Endodermal cell (in vitro differentiated cells): Measurements from ENCODE around the gene PPP1R12B. TPM values are rescaled to one million over a fixed set of nuclear protein-coding genes. Genes with fewer than 3 reads are reported as not detected.

Experiments
- DNase-seq: peaks from one replicate; pipeline ENCODE4 v3.0.0-alpha.2; 2017
- H3K27ac ChIP-seq: 2 replicates; pipeline ENCODE4 v1.5.1; 2013; ENCODE audit warnings: mild to moderate bottlenecking, low read depth, low read length, moderate library complexity
- H3K27me3 ChIP-seq: 2 replicates; pipeline ENCODE4 v1.6.1; 2013; ENCODE audit warnings: mild to moderate bottlenecking, low read length, moderate library complexity; ENCODE audit not compliant: insufficient read depth, control insufficient read depth, poor library complexity, severe bottlenecking
- H3K36me3 ChIP-seq: 2 replicates; pipeline ENCODE4 v1.7.0; 2013; ENCODE audit warnings: mild to moderate bottlenecking, low read length, moderate library complexity; ENCODE audit not compliant: control insufficient read depth, insufficient read depth
- H3K4me1 ChIP-seq: one replicate; pipeline ENCODE4 v1.7.0; 2013; ENCODE audit warnings: low read length; ENCODE audit not compliant: control insufficient read depth, insufficient read depth
- H3K4me3 ChIP-seq: 2 replicates; pipeline ENCODE4 v1.5.1; 2013; ENCODE audit warnings: mild to moderate bottlenecking, low read length, moderate library complexity
- H3K9ac ChIP-seq: 2 replicates; pipeline ENCODE4 v1.6.1; 2013; ENCODE audit warnings: mild to moderate bottlenecking, low read length, moderate library complexity; ENCODE audit not compliant: poor library complexity, severe bottlenecking; ENCODE audit errors: extremely low read depth
- H3K9me3 ChIP-seq: 2 replicates; pipeline ENCODE4 v1.6.1; 2013; ENCODE audit warnings: mild to moderate bottlenecking, low read length, moderate library complexity; ENCODE audit not compliant: control insufficient read depth
- H3K27ac Mint-ChIP-seq: 2 replicates; pipeline ENCODE4 v1.8.0; 2020; ENCODE audit warnings: mixed read lengths
- H3K27me3 Mint-ChIP-seq: 2 replicates; pipeline ENCODE4 v1.8.0; 2021; ENCODE audit warnings: mild to moderate bottlenecking, mixed read lengths; ENCODE audit not compliant: insufficient read depth
- H3K36me3 Mint-ChIP-seq: 2 replicates; pipeline ENCODE4 v1.8.0; 2020; ENCODE audit warnings: low read depth, mixed read lengths
- H3K4me1 Mint-ChIP-seq: 2 replicates; pipeline ENCODE4 v1.8.0; 2020; ENCODE audit warnings: mixed read lengths
- H3K4me3 Mint-ChIP-seq: 2 replicates; pipeline ENCODE4 v1.8.0; 2020; ENCODE audit warnings: mild to moderate bottlenecking, moderate library complexity, mixed read lengths
- H3K9me3 Mint-ChIP-seq: 2 replicates; pipeline ENCODE4 v1.8.0; 2020; ENCODE audit warnings: mild to moderate bottlenecking, mixed read lengths
- WGBS, 2 experiments: methylation state at CpG; one replicate each; pipeline versions ENCODE4 v1.1.5 to v1.1.7; 2013; ENCODE audit warnings: missing lambda C conversion rate in 2 of 2, mixed read lengths in 1 of 2; ENCODE audit not compliant: insufficient coverage in 1 of 2, insufficient read length in 1 of 2; 5-methylcytosine and 5-hydroxymethylcytosine counted together
- total RNA-seq, 2 donors: library from RNA; stranded (reverse); fragmentation: NEBNext Ultra II Directional in 1 of 2; extraction: Animal tissue kit (Norgen Biotek cat#: 25700) in 1 of 2; gene quantifications; 2 replicates in 1 of 2; 3 replicates in 1 of 2; pipeline ENCODE4 v1.2.1, GENCODE V29; 2021
- TF ChIP-seq, protein P1 (sequence below): fragments of 200-600 bp; sonication (generic); conservative IDR thresholded peaks from 2 replicates; pipeline ENCODE4 v1.5.0; 2021; ENCODE audit warnings: antibody characterized with exemption, mild to moderate bottlenecking

The PPP1R12B gene
- total RNA-seq, 2 donors from 2014 or later: 19.2 to 20.3 TPM

DNA sequence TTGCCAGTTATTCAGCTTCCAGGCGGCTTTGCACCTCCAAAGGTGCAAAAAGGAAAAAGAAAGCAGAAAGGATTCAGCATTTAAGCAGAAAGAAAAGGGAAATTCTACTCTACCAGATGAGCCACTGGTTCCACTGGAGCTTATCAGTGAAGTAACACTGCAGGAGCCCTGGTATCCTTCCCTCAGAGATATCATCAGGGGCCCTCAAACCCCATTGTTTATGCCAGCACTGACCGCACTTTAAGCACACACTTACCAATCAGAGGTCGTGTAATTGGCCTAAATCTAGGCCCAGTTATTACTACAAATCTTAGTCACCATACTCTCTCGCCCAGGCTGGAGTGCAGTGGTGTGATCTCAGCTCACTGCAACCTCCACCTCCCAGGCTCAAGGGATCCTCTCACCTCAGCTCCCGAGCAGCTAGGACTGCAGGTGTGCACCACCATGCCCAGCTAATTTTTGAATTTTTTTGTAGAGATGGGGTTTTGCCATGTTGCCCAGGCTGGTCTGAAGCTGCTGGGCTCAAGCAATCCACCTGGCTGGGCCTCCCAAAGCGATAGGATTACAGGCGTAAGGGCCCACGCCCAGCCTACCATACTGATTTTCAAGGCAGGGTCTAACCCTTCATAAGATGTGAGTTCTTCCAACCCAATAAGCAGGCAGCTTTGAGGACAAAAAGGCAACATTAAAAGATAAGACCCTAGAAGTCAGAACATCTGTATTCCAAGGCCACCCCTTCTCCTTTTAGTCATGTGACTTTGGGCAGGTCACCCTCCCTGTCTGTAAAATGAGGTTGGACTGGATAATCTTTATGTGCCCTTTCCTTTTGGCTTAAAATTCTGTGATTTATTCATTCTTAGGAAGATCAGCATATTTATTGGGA lies 236.4 kb downstream of the PPP1R12B start:
- Mint-ChIP-seq H3K4me3 (peak overlapping the region; percentile 6), H3K36me3 (peaks cover 2% of the 10 kb centered on the region), H3K27ac (peak overlapping the region; percentile 31), H3K27me3 (no peaks in the 10 kb centered on the region), H3K9me3 (no peaks in the 10 kb centered on the region), H3K4me1 (peaks cover 59% of the 10 kb centered on the region)
- no peaks in the 10 kb centered on the region for H3K9me3 ChIP-seq
- H3K4me3 ChIP-seq: no peak overlapping the region
- TF ChIP-seq, protein P1, sequence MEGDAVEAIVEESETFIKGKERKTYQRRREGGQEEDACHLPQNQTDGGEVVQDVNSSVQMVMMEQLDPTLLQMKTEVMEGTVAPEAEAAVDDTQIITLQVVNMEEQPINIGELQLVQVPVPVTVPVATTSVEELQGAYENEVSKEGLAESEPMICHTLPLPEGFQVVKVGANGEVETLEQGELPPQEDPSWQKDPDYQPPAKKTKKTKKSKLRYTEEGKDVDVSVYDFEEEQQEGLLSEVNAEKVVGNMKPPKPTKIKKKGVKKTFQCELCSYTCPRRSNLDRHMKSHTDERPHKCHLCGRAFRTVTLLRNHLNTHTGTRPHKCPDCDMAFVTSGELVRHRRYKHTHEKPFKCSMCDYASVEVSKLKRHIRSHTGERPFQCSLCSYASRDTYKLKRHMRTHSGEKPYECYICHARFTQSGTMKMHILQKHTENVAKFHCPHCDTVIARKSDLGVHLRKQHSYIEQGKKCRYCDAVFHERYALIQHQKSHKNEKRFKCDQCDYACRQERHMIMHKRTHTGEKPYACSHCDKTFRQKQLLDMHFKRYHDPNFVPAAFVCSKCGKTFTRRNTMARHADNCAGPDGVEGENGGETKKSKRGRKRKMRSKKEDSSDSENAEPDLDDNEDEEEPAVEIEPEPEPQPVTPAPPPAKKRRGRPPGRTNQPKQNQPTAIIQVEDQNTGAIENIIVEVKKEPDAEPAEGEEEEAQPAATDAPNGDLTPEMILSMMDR: no peak
- no peak overlapping the region for H3K9ac ChIP-seq
- 81 to 93% methylated on average over 4 to 8 of the region's 8 CpGs for WGBS, 2 experiments
- no peak for DNase-seq
- no peaks in the 10 kb centered on the region for H3K36me3 ChIP-seq
- peaks cover 47% of the 10 kb centered on the region for H3K4me1 ChIP-seq
- H3K27me3 ChIP-seq: no peaks in the 10 kb centered on the region
- H3K27ac ChIP-seq: no peak overlapping the region

DNA sequence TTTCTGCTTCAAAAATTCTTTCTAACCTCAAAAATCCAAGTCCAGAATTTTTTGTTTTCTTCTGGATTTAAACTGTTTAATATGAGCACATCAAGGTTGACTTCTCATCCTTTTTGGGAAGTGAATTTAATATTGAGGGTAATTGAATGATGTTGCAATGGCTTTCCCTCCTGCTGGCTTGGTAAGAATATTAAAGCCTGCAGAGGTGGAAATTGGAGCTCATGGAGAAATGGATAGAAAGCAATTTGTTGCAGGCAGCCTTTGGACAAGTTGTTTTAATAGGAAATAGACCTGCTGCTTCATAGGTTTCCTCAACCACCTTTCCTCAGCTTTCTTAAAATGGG lies 237.1 kb downstream of the PPP1R12B start:
- Mint-ChIP-seq H3K27me3 (no peaks in the 10 kb centered on the region), H3K36me3 (peaks cover 2% of the 10 kb centered on the region), H3K9me3 (no peaks in the 10 kb centered on the region), H3K4me1 (peaks cover 59% of the 10 kb centered on the region), H3K27ac (no peak overlapping the region), H3K4me3 (no peak overlapping the region)
- no peaks in the 10 kb centered on the region for H3K9me3 ChIP-seq
- H3K4me3 ChIP-seq: no peak overlapping the region
- H3K27me3 ChIP-seq: no peaks in the 10 kb centered on the region
- DNase-seq: no peak
- TF ChIP-seq, protein P1: no peak
- H3K9ac ChIP-seq: peak overlapping the region; percentile 11
- peak overlapping the region; percentile 3 for H3K27ac ChIP-seq
- H3K4me1 ChIP-seq: peaks cover 47% of the 10 kb centered on the region
- H3K36me3 ChIP-seq: no peaks in the 10 kb centered on the region

DNA sequence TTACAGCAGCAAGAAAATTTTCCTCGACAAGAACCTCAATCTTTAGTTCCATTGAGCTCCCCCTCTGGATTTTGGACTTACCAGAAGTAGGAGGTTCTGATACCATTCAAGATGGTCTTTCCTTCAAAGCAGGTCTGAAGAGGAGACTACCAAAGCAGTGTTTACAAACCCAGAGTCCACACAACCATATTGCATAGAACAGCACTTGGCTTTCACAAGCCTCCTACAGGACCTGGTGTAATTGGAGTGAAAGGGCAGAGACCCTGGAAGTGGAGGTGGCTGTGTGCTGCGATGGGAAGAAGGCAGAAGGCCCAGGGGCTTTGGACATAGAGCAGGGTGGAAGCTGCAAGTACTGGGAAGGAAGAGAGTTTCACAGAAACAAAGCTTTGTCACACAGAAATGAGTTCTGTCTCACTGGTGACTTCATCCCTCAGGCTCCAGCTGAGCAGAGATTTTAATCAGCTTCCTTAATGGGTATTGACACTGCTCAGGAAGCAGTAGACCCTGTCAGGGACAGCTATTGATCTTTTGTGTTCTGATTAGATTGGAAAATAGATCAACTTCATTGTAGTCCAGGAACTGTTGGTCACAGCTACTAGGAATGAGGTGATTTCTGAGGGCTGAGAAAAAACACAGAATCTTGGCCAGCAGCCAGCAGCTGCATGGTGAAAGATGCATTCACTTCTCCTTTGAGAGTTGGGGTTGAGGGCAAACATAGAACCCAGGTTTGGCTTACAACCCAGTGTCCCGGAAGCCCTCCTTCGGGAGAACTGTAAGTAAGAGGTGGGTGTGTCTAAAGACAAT lies 237.7 kb downstream of the PPP1R12B start:
- no peaks in the 10 kb centered on the region for H3K36me3 Mint-ChIP-seq
- H3K4me1 ChIP-seq: peaks cover 47% of the 10 kb centered on the region
- peak overlapping the region; percentile 3 for H3K27ac ChIP-seq
- H3K27me3 Mint-ChIP-seq: no peaks in the 10 kb centered on the region
- TF ChIP-seq, protein P1: no peak
- H3K9ac ChIP-seq: peak overlapping the region; percentile 11
- 83 to 86% methylated on average over 4 of the region's 4 CpGs for WGBS, 2 experiments
- no peaks in the 10 kb centered on the region for H3K36me3 ChIP-seq
- no peaks in the 10 kb centered on the region for H3K9me3 ChIP-seq
- H3K4me3 Mint-ChIP-seq: no peak overlapping the region
- no peaks in the 10 kb centered on the region for H3K9me3 Mint-ChIP-seq
- peaks cover 59% of the 10 kb centered on the region for H3K4me1 Mint-ChIP-seq
- H3K4me3 ChIP-seq: peak overlapping the region; percentile 27
- H3K27me3 ChIP-seq: no peaks in the 10 kb centered on the region
- DNase-seq: no peak
- H3K27ac Mint-ChIP-seq: peak overlapping the region; percentile 81
